Endothelial cell of umbilical vein (primary cell): Measurements from ENCODE around the gene KCTD1. TPM values are rescaled to one million over a fixed set of nuclear protein-coding genes. Genes with fewer than 3 reads are reported as not detected.

Experiments
- BruUV-seq: library from RNA; stranded (reverse); fragments of 400-500 nt; replicated peaks from 2 replicates; lab custom pipeline; 2021; lab: Mats Ljungman, UMichigan
- CTCF ChIA-PET: fragments of 300-600, 350-600 bp; sonication (Branson Sonifier 250); formaldehyde crosslinking; loops from one replicate; lab custom pipeline; 2021; ENCODE audit warnings: antibody characterized with exemption, inconsistent platforms; lab: Charles Lee
- POLR2A ChIA-PET: fragments of 300-600, 350-600 bp; sonication (Branson Sonifier 250); formaldehyde crosslinking; loops from one replicate; lab custom pipeline; 2021; ENCODE audit warnings: antibody characterized with exemption, inconsistent platforms; lab: Charles Lee
- DNase-seq: peaks from one replicate; pipeline ENCODE4 v3.0.0-alpha.2; 2011; ENCODE audit warnings: low read depth, low spot score
- FAIRE-seq: peaks from 2 replicates; lab custom pipeline; 2011; peaks lifted over from hg19 to GRCh38; lab: Jason Lieb, UNC
- H2AFZ ChIP-seq: 2 replicates; pipeline ENCODE4 v1.6.0; 2012; ENCODE audit warnings: low read depth, low read length, control low read depth, inconsistent platforms
- H3K27ac ChIP-seq: 2 replicates; pipeline ENCODE4 v1.5.1; 2011; ENCODE audit warnings: low read depth, mild to moderate bottlenecking, control low read depth, low read length, moderate library complexity; ENCODE audit not compliant: insufficient read depth
- H3K27me3 ChIP-seq, 2 experiments: 2 replicates each; pipeline versions ENCODE4 v1.6.0 to v1.6.1; 2011; ENCODE audit warnings: low read length in 2 of 2, mixed read lengths in 1 of 2; ENCODE audit not compliant: control insufficient read depth in 2 of 2, insufficient read depth in 2 of 2
- H3K36me3 ChIP-seq, 2 experiments: 2 replicates in 1 of 2; 3 replicates in 1 of 2; pipeline ENCODE4 v1.5.1; 2011; ENCODE audit warnings: low read length in 2 of 2, mild to moderate bottlenecking in 1 of 2, moderate library complexity in 1 of 2; ENCODE audit not compliant: control insufficient read depth in 2 of 2, insufficient read depth in 2 of 2; ENCODE audit errors: extremely low read depth in 1 of 2
- H3K4me1 ChIP-seq: 3 replicates; pipeline ENCODE4 v1.5.1; 2011; ENCODE audit warnings: mild to moderate bottlenecking, low read length; ENCODE audit not compliant: control insufficient read depth, insufficient read depth; ENCODE audit errors: extremely low read depth
- H3K4me2 ChIP-seq: 2 replicates; pipeline ENCODE4 v1.6.1; 2011; ENCODE audit warnings: low read length, control low read depth, mixed read lengths; ENCODE audit not compliant: insufficient read depth
- H3K4me3 ChIP-seq, 3 experiments: fragments of 200-600 bp in 1 of 3; sonication (generic), shearing (Covaris generic) in 1 of 3; replicated peaks in 1 of 3; 2 replicates each; pipeline ENCODE4 v1.5.1; 2011 to 2016; ENCODE audit warnings: control low read depth in 3 of 3, low read length in 3 of 3, mild to moderate bottlenecking in 2 of 3, inconsistent platforms in 1 of 3, low read depth in 1 of 3, moderate library complexity in 1 of 3; ENCODE audit not compliant: insufficient read depth in 1 of 3
- H3K79me2 ChIP-seq: 2 replicates; pipeline ENCODE4 v1.6.0; 2012; ENCODE audit warnings: low read length, inconsistent platforms; ENCODE audit not compliant: control insufficient read depth, insufficient read depth
- H3K9ac ChIP-seq: replicated peaks from 2 replicates; pipeline ENCODE3; 2011; ENCODE audit warnings: low read length, control low read depth; ENCODE audit not compliant: insufficient read depth; ENCODE audit errors: extremely low read depth
- H3K9me1 ChIP-seq: replicated peaks from 3 replicates; pipeline ENCODE4 v1.6.0; 2011; ENCODE audit warnings: mild to moderate bottlenecking, low read length; ENCODE audit not compliant: control insufficient read depth, insufficient read depth; ENCODE audit errors: extremely low read depth
- H3K9me3 ChIP-seq: replicated peaks from 2 replicates; pipeline ENCODE4 v1.5.1; 2012; ENCODE audit warnings: low read length, inconsistent platforms; ENCODE audit not compliant: control insufficient read depth, insufficient read depth
- H4K20me1 ChIP-seq: replicated peaks from 2 replicates; pipeline ENCODE3; 2011; ENCODE audit warnings: mild to moderate bottlenecking, low read length; ENCODE audit not compliant: control insufficient read depth, insufficient read depth; ENCODE audit errors: extremely low read depth
- EZH2 ChIP-seq: IDR thresholded peaks from 2 replicates; pipeline ENCODE4 v1.6.1; 2012; ENCODE audit warnings: borderline replicate concordance, low read depth, mild to moderate bottlenecking, moderate library complexity, low read length, inconsistent platforms; ENCODE audit not compliant: severe bottlenecking
- FOS ChIP-seq: IDR thresholded peaks from 2 replicates; pipeline ENCODE4 v1.6.1; 2011; ENCODE audit warnings: mild to moderate bottlenecking, low read length, moderate library complexity, borderline replicate concordance; ENCODE audit not compliant: insufficient read depth
- GATA2 ChIP-seq: IDR thresholded peaks from 2 replicates; pipeline ENCODE4 v1.7.0; 2011; ENCODE audit warnings: low read depth, mild to moderate bottlenecking, moderate library complexity, mixed read lengths, low read length; ENCODE audit not compliant: insufficient read length, insufficient read depth
- JUN ChIP-seq: IDR thresholded peaks from 2 replicates; pipeline ENCODE4 v1.6.1; 2011; ENCODE audit warnings: borderline replicate concordance, low read depth; ENCODE audit not compliant: insufficient read length, insufficient read depth
- MAX ChIP-seq: IDR thresholded peaks from 2 replicates; pipeline ENCODE4 v1.6.1; 2011; ENCODE audit not compliant: insufficient read depth, insufficient read length
- MYC ChIP-seq: IDR thresholded peaks from one replicate; pipeline ENCODE4 v1.6.1; 2011; ENCODE audit warnings: mild to moderate bottlenecking, low read depth, low read length
- POLR2A ChIP-seq: IDR thresholded peaks from 2 replicates; pipeline ENCODE4 v1.6.1; 2012; ENCODE audit warnings: low read depth, mild to moderate bottlenecking, control low read depth, low read length
- POLR2AphosphoS5 ChIP-seq: IDR thresholded peaks from 2 replicates; pipeline ENCODE4 v1.6.1; 2012; ENCODE audit warnings: low read depth, mild to moderate bottlenecking, control low read depth, low read length, moderate library complexity; ENCODE audit not compliant: insufficient read depth
- dilution Hi-C: fragments of 300-500 bp; cut with MboI; formaldehyde crosslinking; loops from one replicate; pipeline ENCODE4 v1.15.0; 2019; ENCODE audit warnings: low sequenced_read_pairs; ENCODE audit not compliant: extremely low pct_ligation_motif_present
- intact Hi-C: fragments of 100-400 bp; cut with micrococcal nuclease; formaldehyde crosslinking; loops from one replicate; pipeline ENCODE4 v1.10.0; 2022
- polyA plus RNA-seq, 4 experiments: library from polyadenylated mRNA; depleted of rRNA in 3 of 4; stranded (reverse) in 3 of 4; unstranded in 1 of 4; fragments of >200 nt; gene quantifications; 2 replicates each; pipeline versions ENCODE4 v1.2.1 to v1.2.3, GENCODE V29; 2011 to 2012; ENCODE audit warnings: missing spikeins in 1 of 4
- total RNA-seq: library from RNA; stranded (reverse); gene quantifications from 2 replicates; pipeline ENCODE4 v1.2.3, GENCODE V29; 2021
- TF ChIP-seq, protein P1 (sequence below), 2 donors: IDR thresholded peaks; 1 replicate in 1 of 2; 2 replicates in 1 of 2; pipeline ENCODE4 v1.5.1; 2011; ENCODE audit warnings: low read length in 2 of 2, mild to moderate bottlenecking in 2 of 2, moderate library complexity in 2 of 2, control low read depth in 1 of 2, inconsistent platforms in 1 of 2, low read depth in 1 of 2; ENCODE audit not compliant: insufficient read depth in 1 of 2; ENCODE audit errors: extremely low read depth in 1 of 2

KCTD1 gene
- total and polyA plus RNA-seq, 2 donors (not counting 3 experiments of a cell fraction or from before 2014, with no cell fraction given) = 6.1 to 12.1 TPM

DNA sequence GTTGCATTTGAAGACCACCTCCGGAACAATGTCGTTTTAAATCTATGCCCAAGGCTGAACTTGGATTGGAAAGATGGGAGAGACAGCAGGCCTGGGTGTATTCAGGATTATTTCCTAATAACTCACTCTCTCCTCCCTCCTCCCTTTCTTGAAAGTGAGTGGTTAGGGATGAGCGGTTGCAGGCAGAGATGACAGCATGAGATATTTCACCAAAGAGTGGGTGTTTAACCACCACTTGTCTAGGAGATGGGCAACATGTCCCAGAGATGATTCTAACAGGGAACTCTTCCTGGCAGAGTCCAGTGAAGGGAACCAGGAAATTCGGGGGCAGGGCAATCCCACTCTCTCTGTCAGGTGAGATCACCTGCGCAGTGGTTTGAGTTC lies 123.2 kb downstream of the KCTD1 start:
- no peaks in the 10 kb centered on the region for H3K27me3 ChIP-seq
- DNase-seq (no peak), FAIRE-seq (no peak)
- H3K79me2 ChIP-seq = no peaks in the 10 kb centered on the region
- no peak overlapping the region for H2AFZ ChIP-seq
- ChIA-PET POLR2A (no interaction called here), CTCF (interaction anchor here (1.0 to 1.4 kb wide), 2 partner anchors 41 to 43 kb away, joined by 3 to 4 read pairs; no protein-coding TSS in a partner anchor)
- dilution Hi-C loops = no loop called here
- H4K20me1 ChIP-seq = no peaks in the 10 kb centered on the region
- intact Hi-C loops = no loop called here
- BruUV-seq = no TSS peak
- no peak overlapping the region for H3K4me3 ChIP-seq
- H3K9me3 ChIP-seq = no peaks in the 10 kb centered on the region
- H3K4me1 ChIP-seq = no peaks in the 10 kb centered on the region
- H3K9ac ChIP-seq = no peak overlapping the region
- H3K9me1 ChIP-seq = no peaks in the 10 kb centered on the region
- H3K27ac ChIP-seq = no peak overlapping the region
- no peak overlapping the region for H3K4me2 ChIP-seq
- no peaks in the 10 kb centered on the region for H3K36me3 ChIP-seq
- TF ChIP-seq POLR2AphosphoS5 = no peak
- no peak for TF ChIP-seq POLR2A
- no peak for TF ChIP-seq JUN
- TF ChIP-seq EZH2 = no peak
- TF ChIP-seq GATA2 = no peak
- TF ChIP-seq MAX = no peak
- no peak for TF ChIP-seq MYC

- no peak overlapping the region for H3K27ac ChIP-seq
- no peak for DNase-seq
- dilution Hi-C loops (no loop called here), intact Hi-C loops (no loop called here)
- no peaks in the 10 kb centered on the region for H3K9me3 ChIP-seq
- CTCF ChIA-PET = interaction anchor here (1.0 to 1.4 kb wide), 3 partner anchors 14 to 44 kb away, joined by 3 to 4 read pairs (median 3); no protein-coding TSS in a partner anchor
- no peaks in the 10 kb centered on the region for H4K20me1 ChIP-seq
- no TSS peak for BruUV-seq
- no peaks in the 10 kb centered on the region for H3K79me2 ChIP-seq
- H3K36me3 ChIP-seq = no peaks in the 10 kb centered on the region
- H3K4me1 ChIP-seq = no peaks in the 10 kb centered on the region
- no peaks in the 10 kb centered on the region for H3K9me1 ChIP-seq
- no peak for FAIRE-seq
- H2AFZ ChIP-seq = no peak overlapping the region
- H3K4me3 ChIP-seq = no peak overlapping the region
- H3K4me2 ChIP-seq = no peak overlapping the region
- POLR2A ChIA-PET = no interaction called here
- H3K9ac ChIP-seq = no peak overlapping the region
- TF ChIP-seq GATA2 (no peak), MAX (no peak), POLR2AphosphoS5 (no peak), POLR2A (no peak), MYC (no peak), FOS (no peak), JUN (no peak), EZH2 (no peak)
- TF ChIP-seq, protein P1, sequence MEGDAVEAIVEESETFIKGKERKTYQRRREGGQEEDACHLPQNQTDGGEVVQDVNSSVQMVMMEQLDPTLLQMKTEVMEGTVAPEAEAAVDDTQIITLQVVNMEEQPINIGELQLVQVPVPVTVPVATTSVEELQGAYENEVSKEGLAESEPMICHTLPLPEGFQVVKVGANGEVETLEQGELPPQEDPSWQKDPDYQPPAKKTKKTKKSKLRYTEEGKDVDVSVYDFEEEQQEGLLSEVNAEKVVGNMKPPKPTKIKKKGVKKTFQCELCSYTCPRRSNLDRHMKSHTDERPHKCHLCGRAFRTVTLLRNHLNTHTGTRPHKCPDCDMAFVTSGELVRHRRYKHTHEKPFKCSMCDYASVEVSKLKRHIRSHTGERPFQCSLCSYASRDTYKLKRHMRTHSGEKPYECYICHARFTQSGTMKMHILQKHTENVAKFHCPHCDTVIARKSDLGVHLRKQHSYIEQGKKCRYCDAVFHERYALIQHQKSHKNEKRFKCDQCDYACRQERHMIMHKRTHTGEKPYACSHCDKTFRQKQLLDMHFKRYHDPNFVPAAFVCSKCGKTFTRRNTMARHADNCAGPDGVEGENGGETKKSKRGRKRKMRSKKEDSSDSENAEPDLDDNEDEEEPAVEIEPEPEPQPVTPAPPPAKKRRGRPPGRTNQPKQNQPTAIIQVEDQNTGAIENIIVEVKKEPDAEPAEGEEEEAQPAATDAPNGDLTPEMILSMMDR (IDR thresholded peaks at IDR 0.05; ENCODE audit: extremely low read depth in 1 of 2, insufficient read depth in 1 of 2, low read depth in 1 of 2, low read length in 2 of 2) = no peak
- H3K27me3 ChIP-seq = no peaks in the 10 kb centered on the region
Measured at GRCh38 chr18:26424428-26425147, 123.8 kb downstream of the KCTD1 start.
